ENCODE results near the gene AQP12A.

DNA sequence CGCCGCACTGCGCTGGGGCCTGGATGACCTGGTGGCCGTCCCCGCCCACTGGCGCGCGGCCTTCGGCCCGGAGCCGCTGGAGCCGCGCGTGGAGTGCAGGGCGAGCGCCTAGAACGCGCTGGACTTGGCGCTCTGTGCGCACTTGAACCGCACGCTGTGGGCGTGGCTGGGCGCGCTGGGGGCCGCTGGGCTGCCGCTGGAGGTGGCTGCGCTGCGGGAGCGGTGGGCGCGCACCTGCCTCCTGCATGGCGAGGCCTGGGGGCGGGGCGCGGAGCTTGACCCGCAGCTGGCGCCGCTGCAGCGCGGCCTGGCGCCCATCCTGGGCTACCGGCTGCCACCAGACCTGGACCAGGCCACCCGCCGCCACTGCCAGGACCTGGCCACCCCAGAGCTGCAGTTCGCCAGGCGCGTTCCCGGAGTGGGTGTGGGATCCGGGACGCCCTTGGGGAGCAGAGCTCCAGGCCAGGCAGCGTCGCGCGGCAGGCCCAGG, 18.9 kb upstream of the AQP12A start:
- TF ChIP-seq CTCF (IDR thresholded peaks at IDR 0.05) (no peak), POLR2A (IDR thresholded peaks at IDR 0.05) (no peak)

Measured in uterus (tissue), 2 donors.